ENCODE results near the gene RNPEPL1.

The RNPEPL1 gene

DNA sequence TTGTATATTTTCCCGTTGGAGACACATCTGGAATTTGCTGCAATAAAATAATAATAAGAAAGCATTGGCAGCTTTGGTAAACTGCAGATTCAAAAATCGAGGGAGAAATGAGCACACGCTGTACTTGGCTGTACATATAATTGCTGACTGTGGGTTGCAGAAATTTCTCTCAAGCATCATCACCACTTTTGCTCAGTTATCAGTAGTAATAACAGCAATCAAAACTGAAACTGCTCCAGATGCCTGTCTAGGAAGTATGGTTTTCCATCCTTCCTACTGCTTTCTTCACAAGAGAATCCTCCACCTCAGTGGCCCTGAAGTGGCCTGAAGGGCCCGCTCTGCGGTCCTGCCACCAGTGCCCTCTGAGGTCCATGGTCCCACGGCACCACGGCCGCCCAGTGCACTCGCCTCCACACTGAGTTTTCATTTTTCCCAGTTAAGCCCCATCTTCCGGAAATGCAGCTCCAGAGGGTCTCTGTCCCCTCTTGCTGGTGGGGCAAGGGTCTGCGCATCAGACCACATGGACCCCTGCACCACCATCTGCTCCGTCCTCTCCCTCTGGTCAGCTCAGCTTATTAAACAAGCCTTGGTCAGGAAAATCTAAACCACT is 4.2 kb upstream of the RNPEPL1 start:
- H3K27me3 Mint-ChIP-seq, result no peaks in the 10 kb centered on the region
- H3K27ac Mint-ChIP-seq, result peak overlapping the region; percentile 97 to 99
- no peaks in the 10 kb centered on the region for H3K9me3 Mint-ChIP-seq
- H3K36me3 Mint-ChIP-seq (ENCODE audit: insufficient read depth), result peaks cover 53% of the 10 kb centered on the region
- DNase-seq, result no peak
- peak overlapping the region; percentile 86 to 97 for H3K4me3 Mint-ChIP-seq
- peaks cover 59 to 60% of the 10 kb centered on the region in 2 donors for H3K4me1 Mint-ChIP-seq (ENCODE audit: low read depth in 2 of 2)
- no peak for ATAC-seq (replicated peaks)

DNA sequence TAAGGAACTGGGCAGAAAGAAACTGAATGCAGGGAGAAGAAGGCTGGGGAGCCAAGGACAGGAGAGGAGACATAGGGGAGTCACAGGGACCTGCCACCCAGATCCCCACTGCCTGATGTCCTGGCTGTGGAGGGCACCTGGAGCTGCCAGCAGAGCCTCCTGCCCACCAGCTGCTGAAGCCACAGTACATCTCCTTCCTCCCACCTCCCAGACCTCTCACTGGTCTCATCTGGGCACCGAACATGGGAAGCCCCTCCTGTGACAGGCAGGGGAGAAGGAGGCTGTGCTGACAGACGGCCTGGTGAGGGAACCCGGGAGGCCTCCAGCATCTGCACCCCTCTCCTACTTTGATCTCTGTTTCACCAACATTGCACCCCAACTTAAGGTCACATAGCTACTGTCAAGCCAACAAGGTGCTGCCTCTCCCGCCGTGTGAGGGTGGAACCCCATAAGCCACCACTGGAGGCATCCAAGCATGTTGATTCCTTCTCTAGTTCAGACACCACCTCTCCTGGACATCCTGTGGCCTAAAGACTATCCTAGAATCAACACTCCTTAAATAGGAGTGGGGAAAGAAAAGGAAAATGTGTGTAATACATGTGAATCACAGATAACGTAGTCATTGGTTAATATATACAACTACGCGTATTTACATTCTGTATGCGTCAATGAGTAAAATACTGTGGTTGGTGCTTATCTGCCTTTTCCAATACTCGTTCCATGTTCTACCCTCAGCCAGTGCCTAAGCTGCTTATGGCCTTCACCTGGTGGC is 3.5 kb upstream of the RNPEPL1 start:
- Mint-ChIP-seq H3K9me3 (no peaks in the 10 kb centered on the region), H3K27ac (peak overlapping the region; percentile 97 to 99), H3K27me3 (no peaks in the 10 kb centered on the region), H3K4me1 (ENCODE audit: low read depth in 2 of 2) (peaks cover 59 to 60% of the 10 kb centered on the region in 2 donors), H3K4me3 (peak overlapping the region; percentile 86 to 97), H3K36me3 (ENCODE audit: insufficient read depth) (peaks cover 48% of the 10 kb centered on the region)
- no peak for ATAC-seq (replicated peaks)
- DNase-seq, result no peak

DNA sequence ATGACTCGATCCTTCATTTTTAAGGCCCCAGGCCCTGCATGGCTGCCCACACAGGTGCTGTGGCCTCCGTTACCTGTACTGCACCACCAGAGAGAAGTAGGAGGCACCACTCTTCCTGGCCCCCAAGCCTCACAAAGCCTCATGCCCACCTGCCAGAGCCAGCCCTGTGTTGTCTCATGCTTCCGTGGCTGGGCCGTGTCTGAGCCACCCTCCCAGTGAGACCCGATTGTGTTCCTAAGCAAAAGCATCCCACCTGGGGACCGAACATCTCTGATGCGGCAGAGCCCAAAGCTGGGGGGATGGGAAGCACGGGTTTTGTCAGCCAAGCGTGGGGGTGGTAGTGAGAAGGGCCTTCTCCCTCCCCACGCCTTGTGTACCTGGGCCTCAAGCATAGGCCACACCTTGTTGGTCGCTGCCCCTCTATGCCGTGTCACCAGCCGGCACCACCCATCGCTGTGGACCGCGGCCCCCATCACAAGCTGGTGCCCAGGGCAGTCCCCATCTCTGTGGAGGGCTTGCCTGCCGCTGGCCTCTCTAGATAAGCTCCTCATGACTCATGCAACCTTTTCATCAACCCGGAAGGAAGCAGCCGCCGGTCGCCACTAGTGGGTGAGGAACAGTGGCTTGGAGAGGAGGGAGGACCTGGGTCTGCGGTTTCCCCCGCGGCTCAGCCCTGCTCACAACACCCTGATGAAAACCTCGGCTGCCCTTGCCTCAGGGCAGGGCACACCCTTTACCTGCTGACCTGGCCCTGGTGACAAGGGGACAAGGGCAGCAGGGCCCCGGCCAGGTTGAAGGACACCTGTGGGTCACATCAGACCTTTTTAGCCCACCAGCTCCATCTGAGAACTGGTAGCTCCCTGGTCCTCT is 2.7 kb upstream of the RNPEPL1 start:
- Mint-ChIP-seq H3K4me1 (ENCODE audit: low read depth in 2 of 2) (peaks cover 62 to 65% of the 10 kb centered on the region in 2 donors), H3K36me3 (ENCODE audit: insufficient read depth) (peaks cover 45% of the 10 kb centered on the region), H3K9me3 (no peaks in the 10 kb centered on the region), H3K27ac (peak overlapping the region; percentile 97 to 99), H3K4me3 (peak overlapping the region; percentile 86 to 97), H3K27me3 (no peaks in the 10 kb centered on the region)
- DNase-seq (peak; percentile 89 to 91 (median 90)), ATAC-seq (replicated peaks) (peak; percentile 55)

DNA sequence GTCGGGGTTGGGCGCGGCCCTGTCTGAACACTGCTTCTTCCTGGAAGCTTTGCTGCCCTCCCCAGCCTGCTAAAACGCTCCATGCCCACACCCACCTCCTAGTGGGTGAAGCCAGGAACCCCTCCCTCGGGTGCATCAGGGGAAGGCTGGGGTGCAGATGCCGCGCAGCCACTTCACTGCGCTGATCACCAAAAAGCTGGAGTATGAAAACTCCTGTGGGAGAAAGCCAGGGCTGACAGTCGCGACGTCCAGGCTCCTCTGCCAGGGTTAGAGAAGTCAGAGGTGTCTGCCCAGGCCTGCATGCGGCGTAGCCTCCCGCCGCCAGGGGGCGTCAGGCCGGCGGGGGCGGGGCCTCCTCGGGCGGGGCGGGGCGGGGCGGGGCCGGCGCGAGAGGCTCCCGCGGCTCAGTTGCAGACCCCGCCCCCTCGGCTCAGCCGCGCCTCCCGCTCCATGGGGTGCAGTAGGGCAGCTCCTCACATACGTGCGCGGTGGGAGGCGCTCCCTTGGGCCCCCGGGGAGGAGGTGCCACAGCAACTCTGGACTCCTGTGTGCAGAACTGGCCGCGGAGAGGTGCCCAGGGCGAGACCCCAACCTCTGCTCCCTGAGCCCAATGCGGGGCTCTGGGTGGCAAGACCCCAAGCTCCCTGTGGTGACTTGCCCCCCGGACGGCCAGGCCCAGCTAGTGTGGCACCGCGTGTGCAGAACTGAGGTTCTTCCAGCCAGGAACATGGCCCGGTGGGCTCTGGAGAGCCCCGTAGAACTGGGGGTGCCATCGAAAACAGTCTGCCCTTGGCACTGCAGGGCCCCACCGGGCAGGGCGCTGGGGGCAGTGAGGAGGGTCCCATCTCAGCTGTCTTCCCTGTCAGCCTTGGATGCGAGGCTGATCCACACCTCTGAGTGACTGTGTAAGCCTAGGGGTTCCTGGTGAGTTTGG is 1.8 kb upstream of the RNPEPL1 start:
- Mint-ChIP-seq H3K9me3 (no peaks in the 10 kb centered on the region), H3K4me1 (ENCODE audit: low read depth in 2 of 2) (peaks cover 66 to 69% of the 10 kb centered on the region in 2 donors), H3K36me3 (ENCODE audit: insufficient read depth) (peaks cover 46% of the 10 kb centered on the region), H3K27ac (peak overlapping the region; percentile 97 to 99), H3K27me3 (no peaks in the 10 kb centered on the region), H3K4me3 (peak overlapping the region; percentile 86 to 97)
- DNase-seq (peak; percentile 91 to 95 (median 94)), ATAC-seq (replicated peaks) (peak; percentile 54)

DNA sequence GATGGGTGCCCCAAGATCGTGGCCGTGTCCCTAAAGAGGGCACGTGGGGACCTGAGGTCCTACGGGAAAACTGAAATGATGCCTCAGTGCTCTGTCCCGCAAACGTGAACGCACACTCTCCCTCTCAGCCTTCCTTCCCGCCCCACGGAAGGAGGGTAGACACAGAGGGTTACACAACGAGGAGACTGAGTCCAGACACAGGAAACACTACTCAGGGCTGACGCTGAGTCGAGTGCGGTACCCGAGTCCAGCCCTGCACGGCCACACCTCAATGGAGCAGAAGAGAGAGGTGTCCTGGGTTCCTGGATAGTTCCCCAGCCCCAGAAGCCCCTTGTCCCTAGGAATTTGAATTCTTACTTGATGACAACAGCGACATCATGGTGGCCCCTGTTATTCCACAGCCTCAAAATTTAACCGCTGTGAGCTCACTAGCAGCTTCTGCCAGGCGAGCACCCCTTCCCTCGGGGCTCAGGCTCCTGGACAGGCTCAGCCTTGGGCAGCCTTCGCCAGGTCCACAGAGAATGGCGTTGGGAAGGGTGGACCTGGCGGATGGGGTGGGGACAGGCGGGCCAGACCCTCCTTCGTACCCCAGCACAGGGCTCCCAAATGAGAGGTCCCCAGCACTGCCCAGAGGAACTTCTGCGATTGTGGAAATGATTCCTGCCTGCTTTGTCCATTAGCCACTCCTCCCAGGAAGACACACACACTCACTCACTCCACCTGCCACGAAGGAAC is 980 bp upstream of the RNPEPL1 start:
- ATAC-seq (replicated peaks) (no peak), DNase-seq (peak in 2 of 3 experiments; percentile 29 to 41)
- Mint-ChIP-seq H3K4me1 (ENCODE audit: low read depth in 2 of 2) (peaks cover 66 to 68% of the 10 kb centered on the region in 2 donors), H3K4me3 (peak overlapping the region; percentile 86 to 97), H3K36me3 (ENCODE audit: insufficient read depth) (peaks cover 41% of the 10 kb centered on the region), H3K27me3 (no peaks in the 10 kb centered on the region), H3K27ac (peak overlapping the region; percentile 97 to 99), H3K9me3 (no peaks in the 10 kb centered on the region)

DNA sequence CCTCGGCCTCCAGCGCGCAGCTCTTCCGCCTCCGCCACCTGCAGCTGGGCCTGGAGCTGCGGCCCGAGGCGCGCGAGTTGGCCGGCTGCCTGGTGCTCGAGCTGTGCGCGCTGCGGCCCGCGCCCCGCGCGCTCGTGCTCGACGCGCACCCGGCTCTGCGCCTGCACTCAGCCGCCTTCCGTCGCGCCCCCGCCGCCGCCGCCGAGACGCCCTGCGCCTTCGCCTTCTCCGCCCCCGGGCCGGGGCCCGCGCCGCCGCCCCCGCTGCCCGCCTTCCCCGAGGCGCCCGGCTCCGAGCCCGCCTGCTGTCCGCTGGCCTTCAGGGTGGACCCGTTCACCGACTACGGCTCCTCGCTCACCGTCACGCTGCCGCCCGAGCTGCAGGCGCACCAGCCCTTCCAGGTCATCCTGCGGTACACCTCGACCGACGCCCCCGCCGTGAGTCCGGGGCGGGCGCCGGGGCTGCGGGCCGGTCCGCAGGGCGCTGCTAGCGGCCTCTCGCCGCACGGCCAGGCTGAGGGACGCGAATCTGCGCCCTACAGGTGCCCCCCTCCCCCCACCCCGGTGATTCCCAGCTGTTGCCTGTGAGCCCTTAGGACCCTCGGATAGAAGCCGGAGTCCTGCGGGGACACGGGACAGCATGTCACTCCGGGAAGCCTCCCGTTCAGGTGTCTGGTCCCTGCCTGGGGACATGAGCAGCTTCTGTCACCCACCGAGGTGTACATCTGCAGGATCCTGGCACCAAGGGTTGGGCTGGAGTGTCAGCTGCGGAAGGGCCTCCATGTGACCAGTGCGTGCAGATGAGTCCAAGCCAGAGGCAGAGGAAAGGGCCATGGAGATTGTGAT is 616 bp downstream of the RNPEPL1 start:
- H3K4me3 Mint-ChIP-seq, result peak overlapping the region; percentile 85 to 86
- DNase-seq (peak; percentile 55 to 68 (median 59)), ATAC-seq (replicated peaks) (peak; percentile 16)
- peak overlapping the region; percentile 72 to 92 for H3K27ac Mint-ChIP-seq
- peaks cover 59 to 62% of the 10 kb centered on the region in 2 donors for H3K4me1 Mint-ChIP-seq (ENCODE audit: low read depth in 2 of 2)
- no peaks in the 10 kb centered on the region for H3K9me3 Mint-ChIP-seq
- no peaks in the 10 kb centered on the region for H3K27me3 Mint-ChIP-seq
- H3K36me3 Mint-ChIP-seq (ENCODE audit: insufficient read depth), result peaks cover 41% of the 10 kb centered on the region

DNA sequence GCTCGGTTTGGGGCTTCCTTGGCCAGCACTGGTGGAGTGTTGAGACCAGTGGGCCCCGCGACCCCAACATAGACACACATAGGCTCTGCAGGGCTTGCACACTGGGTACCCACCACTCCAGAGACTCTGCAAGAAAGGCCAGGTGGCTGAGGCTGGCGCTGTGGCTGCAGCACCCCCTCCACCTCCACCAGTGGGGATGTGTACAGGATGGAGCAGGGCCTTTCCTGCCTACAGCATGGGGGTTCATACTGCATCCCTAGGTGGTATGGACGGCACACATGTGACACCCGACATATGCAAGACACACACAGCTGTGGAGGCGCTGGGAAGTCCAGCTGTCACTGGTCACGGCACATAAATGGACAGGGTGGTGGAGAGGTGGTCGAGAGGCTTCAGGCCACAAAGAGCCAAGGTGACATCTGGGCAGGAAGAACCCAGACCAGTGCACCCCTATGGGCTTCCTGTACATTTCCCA is 1.3 kb downstream of the RNPEPL1 start:
- H3K9me3 Mint-ChIP-seq, result no peaks in the 10 kb centered on the region
- peak overlapping the region; percentile 85 to 86 for H3K4me3 Mint-ChIP-seq
- peaks cover 55 to 56% of the 10 kb centered on the region in 2 donors for H3K4me1 Mint-ChIP-seq (ENCODE audit: low read depth in 2 of 2)
- no peaks in the 10 kb centered on the region for H3K27me3 Mint-ChIP-seq
- H3K36me3 Mint-ChIP-seq (ENCODE audit: insufficient read depth), result peaks cover 39% of the 10 kb centered on the region
- no peak for DNase-seq
- ATAC-seq (replicated peaks), result no peak
- H3K27ac Mint-ChIP-seq, result peak overlapping the region; percentile 72 to 92

DNA sequence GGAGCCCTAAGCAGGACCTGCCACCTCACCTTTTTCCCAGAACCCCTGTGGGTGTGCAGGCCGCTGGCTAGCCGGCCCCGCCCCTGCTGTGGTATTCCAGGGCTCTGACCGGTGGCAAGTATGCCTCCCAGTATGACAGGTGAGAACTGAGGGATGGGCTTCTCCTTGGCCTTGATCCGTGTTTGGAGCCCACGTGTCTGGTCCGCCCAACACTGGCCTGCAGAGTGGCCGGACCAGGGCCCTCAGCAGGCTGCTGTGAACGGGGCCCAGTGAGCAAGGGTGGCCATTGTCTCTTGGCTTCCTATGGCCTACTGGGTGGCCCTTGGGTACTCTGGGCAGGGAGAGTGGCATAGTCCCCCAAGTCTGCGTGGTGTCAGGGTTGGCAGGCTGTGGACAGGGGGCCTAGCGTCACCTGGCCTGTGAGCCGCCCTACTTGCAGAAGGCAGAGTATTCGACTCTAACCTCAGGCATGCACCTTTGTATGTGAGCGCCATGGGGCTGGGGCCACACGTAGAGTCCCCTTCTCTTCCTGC is 1.8 kb downstream of the RNPEPL1 start:
- DNase-seq (no peak), ATAC-seq (replicated peaks) (no peak)
- H3K4me3 Mint-ChIP-seq, result peak overlapping the region; percentile 85 to 86
- peaks cover 34% of the 10 kb centered on the region for H3K36me3 Mint-ChIP-seq (ENCODE audit: insufficient read depth)
- H3K9me3 Mint-ChIP-seq, result no peaks in the 10 kb centered on the region
- H3K4me1 Mint-ChIP-seq (ENCODE audit: low read depth in 2 of 2), result peaks cover 50 to 51% of the 10 kb centered on the region in 2 donors
- H3K27me3 Mint-ChIP-seq, result no peaks in the 10 kb centered on the region
- peak overlapping the region; percentile 73 to 92 for H3K27ac Mint-ChIP-seq

DNA sequence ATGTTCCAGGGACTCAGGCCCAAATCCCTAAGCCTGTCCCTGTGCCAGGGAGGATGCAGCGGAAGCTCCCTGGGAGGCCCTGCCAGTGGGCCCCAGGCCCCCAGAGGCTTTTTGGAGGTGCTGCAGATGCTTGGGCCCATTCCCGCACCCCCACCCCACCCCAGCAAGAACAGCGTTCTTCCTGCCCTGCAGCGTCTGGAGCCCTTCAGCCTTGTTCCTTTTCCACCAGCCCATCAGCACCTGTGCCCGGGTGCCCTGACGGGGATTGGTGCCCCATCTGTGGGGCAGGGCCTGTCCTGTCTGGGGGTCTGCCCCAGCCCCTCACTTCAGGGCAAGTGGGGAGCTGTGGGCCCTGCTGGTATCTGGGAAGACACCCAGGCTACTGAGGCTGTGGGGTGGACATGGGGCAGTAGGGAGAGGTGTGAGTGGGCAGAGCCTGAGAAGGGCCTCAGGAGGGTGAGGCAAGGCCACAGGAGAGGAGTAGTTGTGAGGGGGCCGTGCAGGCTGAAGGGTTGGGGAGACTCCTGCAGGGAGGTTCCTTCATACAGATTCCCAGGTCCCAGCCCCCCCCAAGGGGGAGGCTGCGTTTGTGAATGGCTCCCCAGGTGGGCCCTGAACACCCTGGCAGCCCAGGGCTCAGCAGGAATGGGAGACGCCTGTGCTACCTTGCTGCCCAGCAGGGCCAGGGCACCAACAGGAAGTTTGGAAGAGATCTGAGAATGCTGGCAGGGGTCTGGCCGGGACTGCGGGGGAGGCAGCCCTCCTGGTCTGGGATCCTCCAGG is 2.4 kb downstream of the RNPEPL1 start:
- H3K27ac Mint-ChIP-seq, result peak overlapping the region; percentile 73 to 92
- DNase-seq, result no peak
- peaks cover 28% of the 10 kb centered on the region for H3K36me3 Mint-ChIP-seq (ENCODE audit: insufficient read depth)
- peaks cover 44% of the 10 kb centered on the region in 2 donors for H3K4me1 Mint-ChIP-seq (ENCODE audit: low read depth in 2 of 2)
- no peaks in the 10 kb centered on the region for H3K27me3 Mint-ChIP-seq
- peak overlapping the region; percentile 85 to 86 for H3K4me3 Mint-ChIP-seq
- ATAC-seq (replicated peaks), result no peak
- H3K9me3 Mint-ChIP-seq, result no peaks in the 10 kb centered on the region

DNA sequence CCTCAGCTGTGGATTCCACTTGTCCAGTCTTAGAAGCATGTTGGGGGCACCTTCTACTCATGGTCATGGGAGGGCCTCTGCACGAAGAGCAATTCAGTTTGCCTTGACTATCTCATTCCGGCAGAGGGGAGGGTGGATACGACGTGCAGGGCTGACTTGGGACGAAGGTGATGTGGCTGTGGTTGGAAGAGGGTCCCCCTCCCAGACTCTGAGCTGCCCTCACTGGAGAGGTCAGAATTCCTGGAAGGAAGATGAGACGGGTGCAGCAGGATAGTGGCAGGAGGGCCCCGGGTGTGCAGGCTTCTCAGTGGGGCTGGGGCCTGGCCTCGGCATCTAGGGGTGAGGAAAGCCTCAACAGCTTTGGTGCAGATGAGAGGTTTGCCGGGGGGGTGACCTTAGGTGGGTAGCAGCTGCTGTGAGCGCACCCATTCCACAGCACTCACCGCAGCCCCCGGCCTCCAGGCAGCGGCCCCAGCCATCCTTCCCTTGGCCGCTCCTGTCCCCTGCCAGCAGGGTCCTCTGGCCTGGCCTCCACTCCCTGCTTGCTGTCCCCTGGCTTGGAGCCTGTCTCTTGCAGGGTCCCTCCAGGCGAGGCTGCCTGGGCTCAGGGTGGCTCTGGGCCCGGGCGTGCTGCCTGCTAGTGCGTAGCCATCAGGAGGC is 3.2 kb downstream of the RNPEPL1 start:
- Mint-ChIP-seq H3K36me3 (ENCODE audit: insufficient read depth) (peaks cover 20% of the 10 kb centered on the region), H3K9me3 (no peaks in the 10 kb centered on the region), H3K27ac (peak overlapping the region; percentile 25 to 92), H3K4me3 (peak overlapping the region; percentile 85 to 86), H3K4me1 (ENCODE audit: low read depth in 2 of 2) (peaks cover 40% of the 10 kb centered on the region in 2 donors), H3K27me3 (no peaks in the 10 kb centered on the region)
- ATAC-seq (replicated peaks) (no peak), DNase-seq (no peak)

Data from effector memory CD8-positive, alpha-beta T cell (primary cell).